IMR-90 (cell line): ENCODE results near the gene MDFIC2. TPM values are rescaled to one million over a fixed set of nuclear protein-coding genes. Genes with fewer than 3 reads are reported as not detected.

ENCODE experiments used
- ATAC-seq: fragments of 200-7000 bp; cut with Tn5 transposase; 2 replicates; pipeline ENCODE4 v1.9.1; 2020; ENCODE audit warnings: low read depth, mild to moderate bottlenecking, moderate library complexity
- BruUV-seq: library from RNA; stranded (reverse); fragments of 400-500 nt; replicated peaks from 2 replicates; lab custom pipeline; 2021; lab: Mats Ljungman, UMichigan
- CTCF ChIA-PET: fragments of 300-600 bp; formaldehyde crosslinking; extraction: SDS; loops from one replicate; lab custom pipeline; 2021; ENCODE audit warnings: antibody characterized with exemption; lab: Yijun Ruan, JAX
- POLR2A ChIA-PET: fragments of 300-600 bp; sonication (Branson Sonifier 250); formaldehyde crosslinking; loops from one replicate; lab custom pipeline; 2022; ENCODE audit warnings: antibody characterized with exemption; ENCODE audit not compliant: unreplicated experiment; lab: Charles Lee
- DNase-seq: peaks from one replicate; pipeline ENCODE4 v3.0.0; 2013
- H2AFZ ChIP-seq: replicated peaks from 2 replicates; pipeline ENCODE3; 2013; ENCODE audit warnings: low read length, mild to moderate bottlenecking; ENCODE audit not compliant: poor library complexity
- H2AK5ac ChIP-seq: 2 replicates; pipeline ENCODE4 v1.6.1; 2013; ENCODE audit warnings: low read depth, low read length, inconsistent platforms
- H2AK9ac ChIP-seq: replicated peaks from 2 replicates; pipeline ENCODE3; 2013; ENCODE audit warnings: mild to moderate bottlenecking, low read depth, low read length, moderate library complexity; ENCODE audit not compliant: poor library complexity
- H2BK120ac ChIP-seq: 2 replicates; pipeline ENCODE4 v1.6.1; 2013; ENCODE audit warnings: low read depth, low read length, inconsistent platforms
- H2BK15ac ChIP-seq: 3 replicates; pipeline ENCODE4 v1.6.1; 2013; ENCODE audit warnings: low read depth, low read length, inconsistent platforms
- H2BK20ac ChIP-seq: 2 replicates; pipeline ENCODE4 v1.6.1; 2013; ENCODE audit warnings: low read depth, mild to moderate bottlenecking, inconsistent platforms, low read length, moderate library complexity
- H2BK5ac ChIP-seq: 2 replicates; pipeline ENCODE4 v1.6.1; 2013; ENCODE audit warnings: mild to moderate bottlenecking, low read depth, low read length, inconsistent platforms; ENCODE audit not compliant: poor library complexity, severe bottlenecking
- H3K14ac ChIP-seq: replicated peaks from 2 replicates; pipeline ENCODE4 v1.6.1; 2013; ENCODE audit warnings: low read depth, low read length, inconsistent platforms
- H3K18ac ChIP-seq: 2 replicates; pipeline ENCODE4 v1.6.1; 2013; ENCODE audit warnings: low read depth, low read length, control low read depth
- H3K23ac ChIP-seq: 2 replicates; pipeline ENCODE4 v1.6.1; 2013; ENCODE audit warnings: low read depth, low read length, inconsistent platforms
- H3K27ac ChIP-seq: 2 replicates; pipeline ENCODE4 v1.5.1; 2013; ENCODE audit warnings: mild to moderate bottlenecking, control low read depth, low read length; ENCODE audit not compliant: insufficient read depth
- H3K27me3 ChIP-seq: 2 replicates; pipeline ENCODE4 v1.6.1; 2013; ENCODE audit warnings: low read length; ENCODE audit not compliant: control insufficient read depth, insufficient read depth
- H3K36me3 ChIP-seq: 2 replicates; pipeline ENCODE4 v1.6.1; 2013; ENCODE audit warnings: low read length, mixed read lengths; ENCODE audit not compliant: control insufficient read depth, insufficient read depth
- H3K4ac ChIP-seq: 2 replicates; pipeline ENCODE4 v1.6.1; 2013; ENCODE audit warnings: low read depth, low read length, inconsistent platforms
- H3K4me1 ChIP-seq: 2 replicates; pipeline ENCODE4 v1.6.1; 2013; ENCODE audit warnings: low read length, mixed read lengths; ENCODE audit not compliant: control insufficient read depth, insufficient read depth
- H3K4me2 ChIP-seq: 2 replicates; pipeline ENCODE4 v1.6.1; 2013; ENCODE audit warnings: low read depth, mild to moderate bottlenecking, control low read depth, low read length, moderate library complexity
- H3K4me3 ChIP-seq: 2 replicates; pipeline ENCODE4 v1.5.1; 2013; ENCODE audit warnings: low read depth, mild to moderate bottlenecking, control low read depth, low read length, moderate library complexity; ENCODE audit not compliant: insufficient read depth
- H3K56ac ChIP-seq: 2 replicates; pipeline ENCODE4 v1.6.1; 2013; ENCODE audit warnings: low read length, inconsistent platforms; ENCODE audit not compliant: insufficient read depth; ENCODE audit errors: extremely low read depth
- H3K79me1 ChIP-seq, 2 experiments: 2 replicates each; pipeline ENCODE4 v1.6.1; 2013; ENCODE audit warnings: low read length in 2 of 2, inconsistent platforms in 1 of 2, low read depth in 1 of 2
- H3K9ac ChIP-seq: 2 replicates; pipeline ENCODE4 v1.6.1; 2013; ENCODE audit warnings: low read depth, low read length, control low read depth
- H3K9me1 ChIP-seq: 2 replicates; pipeline ENCODE4 v1.6.1; 2013; ENCODE audit warnings: low read length, inconsistent platforms; ENCODE audit not compliant: insufficient read depth
- H3K9me3 ChIP-seq: 2 replicates; pipeline ENCODE4 v1.6.1; 2013; ENCODE audit warnings: low read length; ENCODE audit not compliant: control insufficient read depth, insufficient read depth
- H4K20me1 ChIP-seq: 2 replicates; pipeline ENCODE4 v1.6.1; 2013; ENCODE audit warnings: low read length, inconsistent platforms; ENCODE audit not compliant: insufficient read depth
- H4K5ac ChIP-seq: 2 replicates; pipeline ENCODE4 v1.6.1; 2013; ENCODE audit warnings: mild to moderate bottlenecking, low read depth, low read length, control low read depth
- H4K8ac ChIP-seq, 2 experiments: 2 replicates each; pipeline ENCODE4 v1.6.1; 2013; ENCODE audit warnings: low read depth in 2 of 2, low read length in 2 of 2, control low read depth in 1 of 2, inconsistent platforms in 1 of 2
- H4K91ac ChIP-seq: 2 replicates; pipeline ENCODE4 v1.6.1; 2013; ENCODE audit warnings: low read depth, low read length, inconsistent platforms; ENCODE audit not compliant: insufficient read depth
- BHLHE40 ChIP-seq: fragments of 150-350 bp; IDR thresholded peaks from 2 replicates; pipeline ENCODE4 v1.6.1; 2016; ENCODE audit warnings: mild to moderate bottlenecking, low read depth, low read length
- CEBPB ChIP-seq: IDR thresholded peaks from 2 replicates; pipeline ENCODE4 v1.6.1; 2012; ENCODE audit warnings: low read depth, low read length, improper control_type of control experiment
- CHD1 ChIP-seq: IDR thresholded peaks from 2 replicates; pipeline ENCODE4 v1.6.1; 2012; ENCODE audit warnings: low read depth, low read length, improper control_type of control experiment
- FOS ChIP-seq: fragments of 150-350 bp; IDR thresholded peaks from 2 replicates; pipeline ENCODE4 v1.6.1; 2016; ENCODE audit warnings: low read depth, low read length
- MAFK ChIP-seq: IDR thresholded peaks from 2 replicates; pipeline ENCODE4 v1.6.1; 2012; ENCODE audit warnings: low read depth, low read length, improper control_type of control experiment
- MAZ ChIP-seq: IDR thresholded peaks from 2 replicates; pipeline ENCODE4 v1.6.1; 2012; ENCODE audit warnings: low read depth, mild to moderate bottlenecking, low read length, improper control_type of control experiment, moderate library complexity, borderline replicate concordance
- NFE2L2 ChIP-seq: fragments of 150-350 bp; IDR thresholded peaks from 2 replicates; pipeline ENCODE4 v1.6.1; 2016; ENCODE audit warnings: low read depth, mild to moderate bottlenecking, low read length
- POLR2A ChIP-seq: IDR thresholded peaks from 2 replicates; pipeline ENCODE4 v1.6.1; 2012; ENCODE audit warnings: mild to moderate bottlenecking, low read depth, low read length
- RCOR1 ChIP-seq: IDR thresholded peaks from 2 replicates; pipeline ENCODE4 v1.6.1; 2012; ENCODE audit warnings: mild to moderate bottlenecking, low read length, improper control_type of control experiment; ENCODE audit not compliant: insufficient replicate concordance
- RFX5 ChIP-seq: IDR thresholded peaks from 2 replicates; pipeline ENCODE4 v1.8.0; 2012; ENCODE audit warnings: low read depth, mild to moderate bottlenecking, low read length, moderate library complexity
- SMC3 ChIP-seq: fragments of 150-350 bp; IDR thresholded peaks from 2 replicates; pipeline ENCODE4 v1.6.1; 2016; ENCODE audit warnings: low read depth, mild to moderate bottlenecking, antibody characterized with exemption, low read length, moderate library complexity
- WGBS, 2 experiments: methylation state at CpG; one replicate each; pipeline versions ENCODE4 v1.1.5 to v1.1.7; 2013; ENCODE audit warnings: missing lambda C conversion rate in 2 of 2; ENCODE audit not compliant: insufficient read length in 1 of 2; ENCODE audit errors: extremely low coverage in 2 of 2; 5-methylcytosine and 5-hydroxymethylcytosine counted together
- dilution Hi-C: fragments of 300-500 bp; cut with HindIII; formaldehyde crosslinking; loops from one replicate; pipeline ENCODE4 v1.14.3; 2018; ENCODE audit warnings: low sequenced_read_pairs; ENCODE audit not compliant: unreplicated experiment
- in situ Hi-C: fragments of 300-500 bp; cut with MboI; formaldehyde crosslinking; loops from 3 replicates; pipeline ENCODE4 v1.14.3; 2019; ENCODE audit warnings: low sequenced_read_pairs, inconsistent platforms, mixed read lengths
- intact Hi-C: fragments of 100-400 bp; cut with micrococcal nuclease; formaldehyde crosslinking; loops from 2 replicates; pipeline ENCODE4 v1.10.0; 2022
- polyA plus RNA-seq, 3 experiments: library from polyadenylated mRNA; depleted of rRNA; stranded (reverse); fragments of >200 nt; gene quantifications; 2 replicates each; pipeline ENCODE4 v1.2.3, GENCODE V29; 2012; ENCODE audit warnings: low replicate concordance in 1 of 3
- total RNA-seq: library from RNA; depleted of rRNA; stranded (reverse); fragments of >200 nt; gene quantifications from 2 replicates; pipeline ENCODE4 v1.2.3, GENCODE V29; 2012
- TF ChIP-seq, protein P1 (sequence below): fragments of 150-350 bp; IDR thresholded peaks from 2 replicates; pipeline ENCODE4 v1.6.1; 2016; ENCODE audit warnings: low read depth, mild to moderate bottlenecking, low read length, moderate library complexity, borderline replicate concordance
- TF ChIP-seq, protein P2 (sequence below): conservative IDR thresholded peaks from 2 replicates; pipeline ENCODE4 v1.5.1; 2012; ENCODE audit warnings: mild to moderate bottlenecking, low read depth, low read length, improper control_type of control experiment
- TF ChIP-seq, protein P3 (sequence below): fragments of 150-350 bp; IDR thresholded peaks from 2 replicates; pipeline ENCODE4 v1.6.1; 2017; ENCODE audit warnings: mild to moderate bottlenecking, antibody characterized with exemption, low read length, low read depth

The MDFIC2 gene
- total and polyA plus RNA-seq, 2 of the 4 experiments (the other 2 are of a cell fraction), result not detected

DNA sequence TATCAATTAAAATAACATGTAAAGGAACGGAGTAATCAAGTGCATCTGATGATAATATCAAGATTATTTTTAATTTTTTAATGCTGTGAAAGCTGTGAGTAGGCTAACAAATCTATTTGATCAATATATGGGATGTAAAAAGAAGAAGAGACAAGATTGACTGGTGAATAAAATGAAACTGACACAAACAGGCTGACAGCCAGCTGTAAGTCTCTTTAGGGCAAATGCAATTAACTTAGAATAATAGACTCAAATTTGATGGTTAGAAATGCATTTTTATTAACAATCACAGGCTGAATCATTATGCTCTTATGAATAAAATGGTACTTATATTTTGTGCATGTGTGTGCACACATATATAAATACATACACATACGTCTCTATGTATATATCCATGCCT is 68.0 kb downstream of the MDFIC2 start:
- H3K23ac ChIP-seq, result no peak overlapping the region
- no peak overlapping the region for H4K8ac ChIP-seq
- no peaks in the 10 kb centered on the region for H3K9me1 ChIP-seq
- no peak overlapping the region for H3K4me2 ChIP-seq
- ChIA-PET POLR2A (no interaction called here), CTCF (no interaction called here)
- intact Hi-C loops (no loop called here), in situ Hi-C loops (no loop called here), dilution Hi-C loops (no loop called here)
- DNase-seq, result no peak
- no peak overlapping the region for H3K9ac ChIP-seq
- H4K5ac ChIP-seq, result no peak overlapping the region
- no CpG with 5 or more reads among the region's 2 CpGs for WGBS, 2 experiments
- H2BK5ac ChIP-seq, result no peak overlapping the region
- no peak overlapping the region for H2BK20ac ChIP-seq
- no peaks in the 10 kb centered on the region for H3K4me1 ChIP-seq
- no peaks in the 10 kb centered on the region; the same call in 1 of the 2 replicates for H3K27me3 ChIP-seq
- no peak overlapping the region for H3K4ac ChIP-seq
- H3K9me3 ChIP-seq, result no peaks in the 10 kb centered on the region
- H2AK5ac ChIP-seq, result no peak overlapping the region
- H3K27ac ChIP-seq, result no peak overlapping the region
- H2BK120ac ChIP-seq, result no peak overlapping the region
- no peaks in the 10 kb centered on the region for H3K36me3 ChIP-seq
- H2AFZ ChIP-seq, result no peak overlapping the region
- no peaks in the 10 kb centered on the region for H3K79me1 ChIP-seq
- H3K4me3 ChIP-seq, result no peak overlapping the region
- no peak overlapping the region for H2BK15ac ChIP-seq
- H4K91ac ChIP-seq, result no peak overlapping the region
- no TSS peak for BruUV-seq
- ATAC-seq, result no peak
- H2AK9ac ChIP-seq, result no peak overlapping the region
- no peak overlapping the region for H3K14ac ChIP-seq
- H3K18ac ChIP-seq, result no peak overlapping the region
- TF ChIP-seq RCOR1 (no peak), NFE2L2 (no peak), CEBPB (no peak), FOS (no peak), MAZ (no peak), RFX5 (no peak), POLR2A (no peak), SMC3 (no peak), BHLHE40 (no peak), MAFK (no peak), CHD1 (no peak)
- TF ChIP-seq, protein P1, sequence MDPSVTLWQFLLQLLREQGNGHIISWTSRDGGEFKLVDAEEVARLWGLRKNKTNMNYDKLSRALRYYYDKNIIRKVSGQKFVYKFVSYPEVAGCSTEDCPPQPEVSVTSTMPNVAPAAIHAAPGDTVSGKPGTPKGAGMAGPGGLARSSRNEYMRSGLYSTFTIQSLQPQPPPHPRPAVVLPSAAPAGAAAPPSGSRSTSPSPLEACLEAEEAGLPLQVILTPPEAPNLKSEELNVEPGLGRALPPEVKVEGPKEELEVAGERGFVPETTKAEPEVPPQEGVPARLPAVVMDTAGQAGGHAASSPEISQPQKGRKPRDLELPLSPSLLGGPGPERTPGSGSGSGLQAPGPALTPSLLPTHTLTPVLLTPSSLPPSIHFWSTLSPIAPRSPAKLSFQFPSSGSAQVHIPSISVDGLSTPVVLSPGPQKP, result no peak
- TF ChIP-seq, protein P2, sequence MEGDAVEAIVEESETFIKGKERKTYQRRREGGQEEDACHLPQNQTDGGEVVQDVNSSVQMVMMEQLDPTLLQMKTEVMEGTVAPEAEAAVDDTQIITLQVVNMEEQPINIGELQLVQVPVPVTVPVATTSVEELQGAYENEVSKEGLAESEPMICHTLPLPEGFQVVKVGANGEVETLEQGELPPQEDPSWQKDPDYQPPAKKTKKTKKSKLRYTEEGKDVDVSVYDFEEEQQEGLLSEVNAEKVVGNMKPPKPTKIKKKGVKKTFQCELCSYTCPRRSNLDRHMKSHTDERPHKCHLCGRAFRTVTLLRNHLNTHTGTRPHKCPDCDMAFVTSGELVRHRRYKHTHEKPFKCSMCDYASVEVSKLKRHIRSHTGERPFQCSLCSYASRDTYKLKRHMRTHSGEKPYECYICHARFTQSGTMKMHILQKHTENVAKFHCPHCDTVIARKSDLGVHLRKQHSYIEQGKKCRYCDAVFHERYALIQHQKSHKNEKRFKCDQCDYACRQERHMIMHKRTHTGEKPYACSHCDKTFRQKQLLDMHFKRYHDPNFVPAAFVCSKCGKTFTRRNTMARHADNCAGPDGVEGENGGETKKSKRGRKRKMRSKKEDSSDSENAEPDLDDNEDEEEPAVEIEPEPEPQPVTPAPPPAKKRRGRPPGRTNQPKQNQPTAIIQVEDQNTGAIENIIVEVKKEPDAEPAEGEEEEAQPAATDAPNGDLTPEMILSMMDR, result no peak
- TF ChIP-seq, protein P3, sequence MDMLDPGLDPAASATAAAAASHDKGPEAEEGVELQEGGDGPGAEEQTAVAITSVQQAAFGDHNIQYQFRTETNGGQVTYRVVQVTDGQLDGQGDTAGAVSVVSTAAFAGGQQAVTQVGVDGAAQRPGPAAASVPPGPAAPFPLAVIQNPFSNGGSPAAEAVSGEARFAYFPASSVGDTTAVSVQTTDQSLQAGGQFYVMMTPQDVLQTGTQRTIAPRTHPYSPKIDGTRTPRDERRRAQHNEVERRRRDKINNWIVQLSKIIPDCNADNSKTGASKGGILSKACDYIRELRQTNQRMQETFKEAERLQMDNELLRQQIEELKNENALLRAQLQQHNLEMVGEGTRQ, result no peak
- no peaks in the 10 kb centered on the region for H4K20me1 ChIP-seq
- H3K56ac ChIP-seq, result no peak overlapping the region
